Astrocyte of the cerebellum (primary cell): ENCODE results near the gene ZNF865.

Source experiments
- DNase-seq: peaks from one replicate; pipeline ENCODE4 v3.0.0-alpha.2; 2011; ENCODE audit warnings: low read depth
- H3K4me3 ChIP-seq: 2 replicates; pipeline ENCODE4 v1.5.1; 2011; ENCODE audit warnings: mild to moderate bottlenecking, low read depth, low read length, moderate library complexity
- CTCF ChIP-seq: IDR thresholded peaks from 2 replicates; pipeline ENCODE4 v1.5.1; 2012; ENCODE audit warnings: low read length, low read depth, moderate library complexity, mild to moderate bottlenecking; ENCODE audit errors: missing control alignments
- in situ Hi-C: cut with HindIII; loops from 2 replicates; pipeline ENCODE4 v1.10.0; 2017; ENCODE audit warnings: low sequenced_read_pairs

Gene ZNF865

GRCh38 chr19:55616395-55616875, 11.0 kb downstream of the ZNF865 start:
- H3K4me3 ChIP-seq, result no peak overlapping the region
- TF ChIP-seq CTCF, result no peak
- in situ Hi-C loops, result loop anchor here (25.0 kb wide), 1 partner anchor 1154 kb away; the partner anchor contains the start of genes CDC42EP5 and LENG9

GRCh38 chr19:55617426-55617825, 12.0 kb downstream of the ZNF865 start:
- no peak for TF ChIP-seq CTCF
- no peak for DNase-seq
- in situ Hi-C loops, result loop anchor here (25.0 kb wide), 1 partner anchor 1155 kb away; the partner anchor contains the start of genes CDC42EP5 and LENG9
- H3K4me3 ChIP-seq, result no peak overlapping the region

More at GRCh38 chr19:55616395-55616875, 11.0 kb downstream of the ZNF865 start:
- DNase-seq, result no peak

- in situ Hi-C loops, result loop anchor here (25.0 kb wide), 1 partner anchor 1156 kb away; the partner anchor contains the start of genes CDC42EP5 and LENG9
- no peak for TF ChIP-seq CTCF
- no peak for DNase-seq
- no peak overlapping the region for H3K4me3 ChIP-seq
These were observed 13.0 kb downstream of the ZNF865 start for GRCh38 chr19:55618426-55618825.

GRCh38 chr19:55619286-55619685, 13.8 kb downstream of the ZNF865 start:
- no peak overlapping the region for H3K4me3 ChIP-seq
- TF ChIP-seq CTCF, result no peak
- in situ Hi-C loops, result loop anchor here (25.0 kb wide), 1 partner anchor 1157 kb away; the partner anchor contains the start of genes CDC42EP5 and LENG9
- DNase-seq, result no peak

GRCh38 chr19:55620410-55621204, 15.2 kb downstream of the ZNF865 start:
- no peak overlapping the region for H3K4me3 ChIP-seq
- in situ Hi-C loops, result loop anchor here (5.0 to 25.0 kb wide), 2 partner anchors 108 to 1158 kb away; partner anchors contain the start of genes CDC42EP5 and LENG9
- no peak for TF ChIP-seq CTCF
- DNase-seq, result no peak

- TF ChIP-seq CTCF, result no peak
- DNase-seq, result no peak
- H3K4me3 ChIP-seq, result no peak overlapping the region
- in situ Hi-C loops, result loop anchor here (5.0 to 25.0 kb wide), 2 partner anchors 109 to 1159 kb away; partner anchors contain the start of genes CDC42EP5 and LENG9
These were observed 15.8 kb downstream of the ZNF865 start for GRCh38 chr19:55621205-55621672.
